Heart right ventricle (tissue), 16 donors: ENCODE results near the gene KLC1. TPM values are rescaled to one million over a fixed set of nuclear protein-coding genes. Genes with fewer than 3 reads are reported as not detected.

Experiments used
- ATAC-seq, 8 donors: fragments of 200-7000 bp; cut with Tn5 transposase; one replicate each; pipeline ENCODE4 v1.9.1; 2020; ENCODE audit warnings: mild to moderate bottlenecking in 8 of 8, moderate library complexity in 8 of 8, moderate number of reproducible peaks in 1 of 8
- DNase-seq, 2 donors: peaks; one replicate each; pipeline ENCODE4 v3.0.0-alpha.2; 2020
- H3K27ac ChIP-seq, 10 donors: fragments of 200-600 bp; sonication (generic) in 2 of 10; one replicate each; pipeline versions ENCODE4 v1.5.0 to v1.8.0; 2020 to 2022; ENCODE audit warnings: mild to moderate bottlenecking in 3 of 10
- H3K27me3 ChIP-seq, 7 donors: fragments of 200-600 bp; one replicate each; pipeline ENCODE4 v1.8.0; 2021 to 2022; ENCODE audit warnings: mild to moderate bottlenecking in 2 of 7
- H3K36me3 ChIP-seq, 9 donors: fragments of 200-600 bp; sonication (generic) in 1 of 9; one replicate each; pipeline versions ENCODE4 v1.5.0 to v1.8.0; 2020 to 2022; ENCODE audit warnings: mild to moderate bottlenecking in 2 of 9
- H3K4me1 ChIP-seq, 9 donors: fragments of 200-600 bp; sonication (generic) in 1 of 9; one replicate each; pipeline versions ENCODE4 v1.5.0 to v1.8.0; 2020 to 2022; ENCODE audit warnings: mild to moderate bottlenecking in 4 of 9
- H3K4me3 ChIP-seq, 10 donors: fragments of 200-600 bp; sonication (generic) in 2 of 10; one replicate each; pipeline versions ENCODE4 v1.5.0 to v1.8.0; 2020 to 2022; ENCODE audit warnings: mild to moderate bottlenecking in 7 of 10, moderate library complexity in 2 of 10
- H3K9me3 ChIP-seq, 11 donors: fragments of 200-600 bp in 10 of 11; sonication (generic) in 2 of 11; one replicate each; pipeline versions ENCODE4 v1.5.0 to v1.8.0; 2013 to 2022; ENCODE audit warnings: mild to moderate bottlenecking in 2 of 11, control low read depth in 1 of 11, moderate library complexity in 1 of 11
- WGBS, 2 donors: extraction: QIAGEN DNeasy Blood & Tissue Kit; methylation state at CpG; one replicate each; pipeline ENCODE4 v1.1.7; 2013; ENCODE audit warnings: inconsistent platforms in 1 of 2; 5-methylcytosine and 5-hydroxymethylcytosine counted together
- intact Hi-C, 10 donors: fragments of 100-400 bp; cut with DNase I; formaldehyde crosslinking; loops; one replicate each; pipeline versions ENCODE4 v1.11.1 to v1.14.2; 2022
- polyA plus RNA-seq, 2 donors: library from polyadenylated mRNA; stranded (reverse); fragments of 200-250 nt; gene quantifications; one replicate each; pipeline ENCODE4 v1.2.3, GENCODE V29; 2013
- total RNA-seq, 10 donors: library from RNA; stranded (reverse); fragmentation: NEBNext Ultra II Directional in 3 of 10; extraction: Animal tissue kit (Norgen Biotek cat#: 25700) in 3 of 10; gene quantifications; one replicate each; pipeline versions ENCODE4 v1.2.1 to v1.2.4, GENCODE V29; 2021 to 2023
- TF ChIP-seq, protein P1 (sequence below), 9 donors: fragments of 200-600 bp; sonication (generic) in 2 of 9; IDR thresholded peaks; one replicate each; pipeline versions ENCODE4 v1.5.0 to v1.8.0; 2021 to 2022; ENCODE audit warnings: antibody characterized with exemption in 9 of 9, mild to moderate bottlenecking in 5 of 9, moderate library complexity in 1 of 9
- donor health status: Arrhythmogenic right ventricular cardiomyopathy.
- donor health status: ischemic (EF 13 %, LVEDD 7.1; RV severe dilation, severe dysfunction).
- donor health status: healthy with polysubstance abuse.
- donor health status: DM: no; HTN: yes; CAD: no.
- donor health status: DM: no; HTN: no; CAD: no.
- donor health status: ischemic (EF 25% LVEDD 6.9; RV normal size, moderate dysfunction).
- donor health status: ischemic (EF 25% LVEDD 5.7; RV mildly dilated, moderate dysfunction).
- donor health status: healthy.
- donor health status: DM: yes; HTN: yes; CAD: no.
- donor health status: Ischemic cardiomyopathy.
- donor health status: ischemic (EF 35%, LVEDD 5.7; RV mildly dilated, moderate dysfunction).
- donor health status: nonischemic (EF 11% LVEDD 7.7; RV severe dilation, severe dysfunction).
- donor health status: DM: yes; HTN: yes; CAD: no.
- donor health status: PGD.
- donor health status: ischemic (EF 29% LVEDD 5.4; RV normal size, mild dysfunction).
- donor health status: nonischemic (EF 23%, LVEDD 6.1; RV moderate dilation, normal function).

KLC1 gene
- total and polyA plus RNA-seq, 12 donors: 123 to 220 (median 151) TPM

DNA sequence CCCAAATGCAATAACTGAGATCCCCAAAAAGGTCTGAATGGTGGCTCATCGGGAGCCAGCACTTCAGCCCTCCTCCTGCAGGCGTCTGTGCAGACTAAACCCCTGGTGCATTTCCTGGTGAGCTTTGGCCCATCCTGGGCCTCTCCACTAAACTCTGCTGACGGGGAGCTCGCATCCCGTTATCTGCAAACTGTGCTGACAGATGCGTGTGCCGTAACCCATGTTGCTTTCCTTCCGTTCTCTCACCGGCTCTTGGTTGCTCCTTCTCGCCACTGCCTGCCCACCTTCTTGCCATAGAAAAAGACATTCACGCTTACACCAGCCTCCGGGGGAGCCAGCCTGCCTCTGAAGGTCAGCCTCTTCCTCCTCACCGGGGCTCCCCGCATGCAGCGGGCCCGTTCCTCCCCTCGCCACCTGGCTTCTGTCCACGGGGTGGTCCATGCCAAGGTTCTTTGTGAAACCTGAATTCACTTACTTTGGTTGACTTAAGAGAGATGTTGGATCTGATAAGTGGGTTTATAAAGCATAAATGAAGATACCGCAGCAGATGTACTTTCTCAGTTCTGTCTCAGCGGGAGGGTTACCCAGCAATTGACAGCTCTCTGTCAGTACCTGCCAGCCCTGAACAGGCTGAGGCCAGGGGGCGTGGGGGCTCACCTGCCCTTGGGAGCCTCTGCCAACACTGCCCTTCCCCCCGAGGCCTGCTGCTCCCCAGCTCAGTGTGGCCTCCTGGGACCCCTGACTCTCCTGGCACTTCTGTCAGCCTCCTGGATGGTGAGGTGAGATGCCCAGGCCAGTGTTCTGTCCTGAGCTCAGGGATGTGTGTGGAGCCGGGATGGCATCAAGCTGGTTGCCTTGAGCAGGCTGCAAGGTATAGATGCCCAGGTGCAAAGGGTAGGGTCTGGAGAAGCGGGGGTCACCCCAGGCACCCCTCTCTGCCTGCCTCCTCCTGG, 100.8 kb downstream of the KLC1 start:
- ATAC-seq: peak in 2 of 8 donors; percentile 1 to 15
- TF ChIP-seq, protein P1, sequence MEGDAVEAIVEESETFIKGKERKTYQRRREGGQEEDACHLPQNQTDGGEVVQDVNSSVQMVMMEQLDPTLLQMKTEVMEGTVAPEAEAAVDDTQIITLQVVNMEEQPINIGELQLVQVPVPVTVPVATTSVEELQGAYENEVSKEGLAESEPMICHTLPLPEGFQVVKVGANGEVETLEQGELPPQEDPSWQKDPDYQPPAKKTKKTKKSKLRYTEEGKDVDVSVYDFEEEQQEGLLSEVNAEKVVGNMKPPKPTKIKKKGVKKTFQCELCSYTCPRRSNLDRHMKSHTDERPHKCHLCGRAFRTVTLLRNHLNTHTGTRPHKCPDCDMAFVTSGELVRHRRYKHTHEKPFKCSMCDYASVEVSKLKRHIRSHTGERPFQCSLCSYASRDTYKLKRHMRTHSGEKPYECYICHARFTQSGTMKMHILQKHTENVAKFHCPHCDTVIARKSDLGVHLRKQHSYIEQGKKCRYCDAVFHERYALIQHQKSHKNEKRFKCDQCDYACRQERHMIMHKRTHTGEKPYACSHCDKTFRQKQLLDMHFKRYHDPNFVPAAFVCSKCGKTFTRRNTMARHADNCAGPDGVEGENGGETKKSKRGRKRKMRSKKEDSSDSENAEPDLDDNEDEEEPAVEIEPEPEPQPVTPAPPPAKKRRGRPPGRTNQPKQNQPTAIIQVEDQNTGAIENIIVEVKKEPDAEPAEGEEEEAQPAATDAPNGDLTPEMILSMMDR (IDR thresholded peaks at IDR 0.05): no peak
- H3K27ac ChIP-seq: peak overlapping the region in 5 of 10 donors; percentile 11 to 51 (median 29)
- no peaks in the 10 kb centered on the region for H3K27me3 ChIP-seq
- intact Hi-C loops: no loop called here
- H3K9me3 ChIP-seq: no peaks in the 10 kb centered on the region
- H3K4me1 ChIP-seq: peaks cover 7 to 70% (median 25%) of the 10 kb centered on the region in 9 donors
- peak in 1 of 2 donors; percentile 15 for DNase-seq
- WGBS, 2 donors: 56 to 68% methylated on average over 24 of the region's 24 CpGs
- no peak overlapping the region for H3K4me3 ChIP-seq
- peaks cover 0 to 83% (median 46%) of the 10 kb centered on the region in 9 donors for H3K36me3 ChIP-seq

DNA sequence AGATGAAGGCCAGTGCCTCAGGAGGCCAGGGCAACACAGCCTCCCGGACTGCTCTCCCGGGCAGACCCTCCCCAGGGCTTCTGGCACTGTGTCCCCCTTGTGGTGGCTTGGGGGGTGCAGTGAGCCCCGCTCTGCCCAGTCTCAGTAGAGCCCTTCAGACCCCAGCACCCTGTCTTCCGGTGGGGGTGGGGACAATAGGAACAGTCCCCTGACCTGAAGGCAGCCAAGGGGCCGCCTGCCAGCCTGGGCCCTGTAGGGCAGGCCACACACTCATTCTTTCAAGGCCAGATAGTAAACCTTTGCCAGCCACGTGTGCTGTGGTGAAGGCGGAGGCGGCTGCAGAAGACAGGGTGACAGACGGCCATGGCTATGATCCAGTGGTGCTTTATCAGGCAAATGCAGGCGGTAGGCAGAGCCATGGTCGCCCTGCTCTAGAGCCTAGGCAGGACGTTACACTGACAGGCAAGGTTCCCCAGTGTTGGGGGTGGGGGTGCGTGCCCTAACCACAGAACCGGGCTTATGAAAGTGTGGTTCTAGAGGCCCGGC, 101.6 kb downstream of the KLC1 start:
- peaks cover 4 to 70% (median 26%) of the 10 kb centered on the region in 9 donors for H3K4me1 ChIP-seq
- TF ChIP-seq, protein P1 (IDR thresholded peaks at IDR 0.05): peak in 1 of 9 donors; percentile 11
- no peak overlapping the region for H3K4me3 ChIP-seq
- ATAC-seq: peak; percentile 78 to 89 (median 85)
- peak overlapping the region in 5 of 10 donors; percentile 9 to 51 (median 29) for H3K27ac ChIP-seq
- peaks cover 0 to 88% (median 47%) of the 10 kb centered on the region in 9 donors for H3K36me3 ChIP-seq
- 52 to 72% methylated on average over 15 of the region's 15 CpGs for WGBS, 2 donors
- H3K9me3 ChIP-seq: no peaks in the 10 kb centered on the region
- DNase-seq: peak; percentile 69 to 80
- intact Hi-C loops: no loop called here
- H3K27me3 ChIP-seq: no peaks in the 10 kb centered on the region

DNA sequence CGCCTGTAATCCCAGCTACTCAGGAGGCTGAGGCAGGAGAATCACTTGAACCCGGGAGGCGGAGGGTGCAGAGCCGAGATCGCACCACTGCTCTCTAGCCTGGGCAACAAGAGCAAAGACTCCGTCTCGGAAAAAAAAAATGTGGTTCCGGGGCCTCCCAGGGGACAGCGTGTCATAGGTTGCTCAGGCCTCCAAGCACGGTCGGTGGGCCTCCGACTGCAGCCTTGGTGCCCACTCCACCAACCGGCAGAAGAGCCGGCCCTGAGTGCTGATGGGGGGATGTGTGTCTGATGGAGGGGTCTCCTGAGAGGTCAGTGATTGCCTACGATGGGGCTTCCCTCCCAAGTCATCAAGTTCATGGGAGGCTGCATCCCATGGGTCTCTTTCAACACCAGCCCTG, 102.5 kb downstream of the KLC1 start:
- H3K27ac ChIP-seq: peak overlapping the region in 1 of 10 donors; percentile 5

More for the DNA sequence above, 102.5 kb downstream of the KLC1 start:
- Histone ChIP-seq H3K27me3 (no peaks in the 10 kb centered on the region), H3K36me3 (peaks cover 0 to 88% (median 47%) of the 10 kb centered on the region in 9 donors), H3K4me3 (no peak overlapping the region), H3K4me1 (peaks cover under 1 to 70% (median 32%) of the 10 kb centered on the region in 9 donors), H3K9me3 (no peaks in the 10 kb centered on the region)
- DNase-seq (peak in 1 of 2 donors; percentile 7), ATAC-seq (no peak)
- 89% methylated on average over 15 of the region's 15 CpGs for WGBS, 2 donors
- intact Hi-C loops: no loop called here
- TF ChIP-seq, protein P1 (IDR thresholded peaks at IDR 0.05): no peak
